HepG2 (cell line): Measurements from ENCODE around the gene ATP11C. TPM values are rescaled to one million over a fixed set of nuclear protein-coding genes. Genes with fewer than 3 reads are reported as not detected.

Experiments
- ATAC-seq: fragments of 200-7000 bp; cut with Tn5 transposase; 3 replicates; pipeline ENCODE4 v1.9.1; 2020; ENCODE audit warnings: mild to moderate bottlenecking, moderate library complexity
- BruUV-seq: library from RNA; stranded (reverse); fragments of 400-500 nt; replicated peaks from 2 replicates; lab custom pipeline; 2021; lab: Mats Ljungman, UMichigan
- CTCF ChIA-PET: fragments of 300-600 bp; formaldehyde crosslinking; extraction: SDS; loops from one replicate; lab custom pipeline; 2021; ENCODE audit warnings: low total read pairs, inconsistent platforms, low intra/inter-chr PET ratio; lab: Yijun Ruan, JAX
- POLR2A ChIA-PET: fragments of 350-600 bp; sonication (Branson Sonifier 250); formaldehyde crosslinking; loops from one replicate; lab custom pipeline; 2020; ENCODE audit warnings: antibody characterized with exemption, inconsistent platforms; lab: Yijun Ruan, JAX
- DNase-seq: peaks from one replicate; pipeline ENCODE4 v3.0.0-alpha.2; 2015; ENCODE audit warnings: low spot score
- FAIRE-seq: peaks from 3 replicates; lab custom pipeline; 2011; peaks lifted over from hg19 to GRCh38; lab: Jason Lieb, UNC
- H2AFZ ChIP-seq: one replicate; pipeline ENCODE4 v1.6.1; 2011; ENCODE audit warnings: low read length, inconsistent platforms
- H3K27ac ChIP-seq: fragments of 300-600 bp; 3 replicates; pipeline ENCODE4 v1.8.0; 2011; ENCODE audit warnings: mixed run types, mild to moderate bottlenecking, mixed read lengths, low read length, inconsistent platforms; ENCODE audit not compliant: insufficient read depth; ENCODE audit errors: extremely low read length
- H3K27me3 ChIP-seq, 2 experiments: fragments of 200-600 bp in 1 of 2; 2 replicates in 1 of 2; 3 replicates in 1 of 2; pipeline versions ENCODE4 v1.6.0 to v1.8.0; 2011; ENCODE audit warnings: low read length in 2 of 2, mild to moderate bottlenecking in 2 of 2, moderate library complexity in 2 of 2, inconsistent platforms in 1 of 2; ENCODE audit not compliant: insufficient read depth in 2 of 2, control insufficient read depth in 1 of 2
- H3K36me3 ChIP-seq, 2 experiments: fragments of 200-600 bp in 1 of 2; replicated peaks in 1 of 2; 2 replicates in 1 of 2; 3 replicates in 1 of 2; pipeline versions ENCODE4 v1.5.1 to v1.8.0; 2011; ENCODE audit warnings: low read length in 2 of 2, inconsistent platforms in 1 of 2; ENCODE audit not compliant: insufficient read depth in 2 of 2, control insufficient read depth in 1 of 2
- H3K4me1 ChIP-seq: 2 replicates; pipeline ENCODE4 v1.5.1; 2012; ENCODE audit warnings: low read length, inconsistent platforms; ENCODE audit not compliant: insufficient read depth
- H3K4me2 ChIP-seq: 2 replicates; pipeline ENCODE4 v1.6.0; 2011; ENCODE audit warnings: low read depth, low read length, inconsistent platforms
- H3K4me3 ChIP-seq, 3 experiments: fragments of 200-600 bp in 1 of 3; sonication (generic), shearing (Covaris generic) in 1 of 3; replicated peaks in 1 of 3; 2 replicates each; pipeline ENCODE4 v1.5.1; 2011 to 2016; ENCODE audit warnings: low read length in 3 of 3, inconsistent platforms in 2 of 3, low read depth in 2 of 3, mild to moderate bottlenecking in 2 of 3, control low read depth in 1 of 3, mixed read lengths in 1 of 3; ENCODE audit not compliant: insufficient read depth in 1 of 3
- H3K79me2 ChIP-seq: one replicate; pipeline ENCODE4 v1.6.1; 2011; ENCODE audit warnings: low read length, inconsistent platforms; ENCODE audit not compliant: insufficient read depth
- H3K9ac ChIP-seq: 2 replicates; pipeline ENCODE4 v1.6.0; 2011; ENCODE audit warnings: mild to moderate bottlenecking, low read depth, low read length, inconsistent platforms; ENCODE audit not compliant: insufficient read depth
- H3K9me3 ChIP-seq: 2 replicates; pipeline ENCODE4 v1.5.1; 2012; ENCODE audit warnings: mild to moderate bottlenecking, low read length
- H4K20me1 ChIP-seq: 2 replicates; pipeline ENCODE4 v1.6.0; 2011; ENCODE audit warnings: inconsistent platforms, mild to moderate bottlenecking, low read length, moderate library complexity; ENCODE audit not compliant: insufficient read depth
- FOXC1 ChIP-seq: sonication (generic); formaldehyde crosslinking; IDR thresholded peaks from 2 replicates; pipeline ENCODE4 v1.8.0; 2022; ENCODE audit warnings: mild to moderate bottlenecking, missing genetic modification reagents, borderline replicate concordance
- GATAD1 ChIP-seq: IDR thresholded peaks from 2 replicates; pipeline ENCODE4 v1.6.1; 2016; ENCODE audit warnings: missing genetic modification reagents, missing compliant biosample characterization
- MBD4 ChIP-seq: IDR thresholded peaks from 2 replicates; pipeline ENCODE4 v1.6.1; 2012; ENCODE audit warnings: low read length, inconsistent platforms, borderline replicate concordance
- MEIS1 ChIP-seq: sonication (generic); formaldehyde crosslinking; IDR thresholded peaks from 2 replicates; pipeline ENCODE4 v1.9.0; 2021; ENCODE audit warnings: mild to moderate bottlenecking, missing genetic modification reagents, moderate library complexity, borderline replicate concordance
- MXD4 ChIP-seq: IDR thresholded peaks from 2 replicates; pipeline ENCODE4 v1.6.1; 2016; ENCODE audit warnings: mild to moderate bottlenecking, missing biosample characterization, missing genetic modification reagents
- NFKBIZ ChIP-seq: IDR thresholded peaks from 2 replicates; pipeline ENCODE4 v1.6.1; 2018; ENCODE audit warnings: missing genetic modification reagents, missing compliant biosample characterization
- RFXANK ChIP-seq: IDR thresholded peaks from 2 replicates; pipeline ENCODE4 v1.6.1; 2016
- ZBTB38 ChIP-seq: sonication (generic); formaldehyde crosslinking; IDR thresholded peaks from 2 replicates; pipeline ENCODE4 v1.5.1; 2020; ENCODE audit warnings: mild to moderate bottlenecking, missing genetic modification reagents
- ZKSCAN8 ChIP-seq: IDR thresholded peaks from 2 replicates; pipeline ENCODE4 v1.6.1; 2016; ENCODE audit warnings: borderline replicate concordance, missing genetic modification reagents, missing compliant biosample characterization
- ZNF607 ChIP-seq: sonication (generic); formaldehyde crosslinking; IDR thresholded peaks from 2 replicates; pipeline ENCODE4 v1.5.1; 2020; ENCODE audit warnings: missing genetic modification reagents, mild to moderate bottlenecking, borderline replicate concordance
- WGBS: methylation state at CpG from one replicate; pipeline ENCODE4 v1.1.6; 2017; ENCODE audit warnings: low lambda C conversion rate; 5-methylcytosine and 5-hydroxymethylcytosine counted together
- in situ Hi-C: cut with HindIII; loops from 2 replicates; pipeline ENCODE4 v1.10.0; 2017; ENCODE audit warnings: low pct_unique_long_range_greater_than_20kb; ENCODE audit not compliant: extremely low pct_ligation_motif_present
- intact Hi-C: fragments of 100-400 bp; cut with micrococcal nuclease; formaldehyde crosslinking; loops from one replicate; pipeline ENCODE4 v1.10.0; 2022; ENCODE audit not compliant: unreplicated experiment
- polyA plus RNA-seq, 8 experiments: library from polyadenylated mRNA; depleted of rRNA in 3 of 8; stranded (reverse) in 7 of 8; unstranded in 1 of 8; fragments of >200 nt; fragmentation: Illumina TruSeq in 4 of 8; extraction: Trizol in 4 of 8; gene quantifications; 2 replicates each; pipeline versions ENCODE4 v1.2.1 to v1.2.3, GENCODE V29; 2011 to 2016; ENCODE audit warnings: low read depth in 4 of 8, missing spikeins in 1 of 8, mixed read lengths in 1 of 8; ENCODE audit not compliant: insufficient read depth in 1 of 8
- total RNA-seq, 5 experiments: library from RNA; depleted of rRNA; stranded (reverse); fragments of >200 nt; fragmentation: Illumina TruSeq; extraction: Trizol; gene quantifications; 2 replicates each; pipeline ENCODE4 v1.2.3, GENCODE V29; 2016; ENCODE audit warnings: low read depth in 1 of 5
- TF ChIP-seq, protein P1 (sequence below), 2 experiments: IDR thresholded peaks; 2 replicates each; pipeline ENCODE4 v1.6.1; 2011 to 2012; ENCODE audit warnings: low read length in 2 of 2, borderline replicate concordance in 1 of 2, low read depth in 1 of 2, mild to moderate bottlenecking in 1 of 2, moderate library complexity in 1 of 2
- TF ChIP-seq, protein P2 (sequence below): sonication (generic); formaldehyde crosslinking; IDR thresholded peaks from 2 replicates; pipeline ENCODE4 v1.5.0; 2020; ENCODE audit warnings: missing genetic modification reagents, mild to moderate bottlenecking, borderline replicate concordance
- TF ChIP-seq, protein P3 (sequence below): sonication (generic); formaldehyde crosslinking; IDR thresholded peaks from 2 replicates; pipeline ENCODE4 v1.8.1; 2023; ENCODE audit warnings: mild to moderate bottlenecking, missing genetic modification reagents
- TF ChIP-seq, protein P4 (sequence below): IDR thresholded peaks from 2 replicates; pipeline ENCODE4 v1.6.1; 2016

Gene ATP11C
- total and polyA plus RNA-seq, 2 of the 13 experiments (the other 11 are each of a cell fraction or from before 2014, with no cell fraction given), result 8.5 to 16.9 TPM

DNA sequence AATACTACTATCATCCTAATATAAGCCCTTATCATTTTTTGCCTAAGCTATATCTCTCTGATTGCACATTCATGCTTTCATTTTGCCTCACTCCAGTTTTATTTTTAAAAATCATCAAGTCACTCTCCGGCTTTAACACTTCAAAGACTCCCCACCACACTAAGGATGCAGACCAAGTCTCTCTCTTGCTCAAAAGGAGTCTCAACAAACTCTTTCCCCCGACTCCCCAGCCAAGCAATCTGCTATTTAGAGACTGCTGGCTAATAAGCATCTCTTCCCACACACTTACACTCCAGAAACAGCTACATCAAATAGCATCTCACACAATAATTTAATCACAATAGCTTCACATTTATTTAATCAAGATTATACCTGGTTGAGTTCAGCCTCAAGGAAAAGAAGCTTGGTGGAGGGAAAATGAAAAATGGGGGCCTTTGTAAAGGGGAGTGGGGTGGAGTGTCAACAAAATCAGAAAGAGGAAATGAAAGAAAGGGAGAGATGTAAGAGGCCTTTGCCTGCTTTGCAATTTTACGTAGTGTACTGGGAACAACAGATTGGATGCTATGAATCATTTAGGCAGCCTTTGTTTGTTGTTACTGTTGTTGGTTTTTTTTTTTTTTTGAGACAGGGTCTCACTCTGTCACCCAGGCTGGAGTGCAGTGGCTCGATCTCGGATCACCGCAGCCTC, 120.8 kb downstream of the ATP11C start:
- CTCF ChIA-PET, result no interaction called here
- intact Hi-C loops, result no loop called here

DNA sequence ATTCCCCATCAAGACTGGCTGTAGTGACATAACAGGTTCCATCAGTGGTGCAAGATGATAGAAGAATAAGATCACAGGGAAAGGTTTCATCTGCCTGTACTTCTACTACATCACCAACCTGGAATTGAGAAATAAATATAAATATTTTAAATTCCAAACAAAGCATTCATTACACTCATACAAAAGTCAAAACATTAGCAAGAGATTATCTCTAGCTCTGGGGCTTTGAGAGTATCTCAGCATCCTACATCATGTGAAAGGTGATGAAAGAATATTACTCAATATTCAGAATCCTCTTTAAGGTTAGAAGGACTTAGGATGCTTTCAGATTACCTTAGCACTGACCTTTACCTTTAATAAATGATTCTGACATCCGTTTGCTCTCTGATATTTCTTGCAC, 128.4 kb downstream of the ATP11C start:
- H3K27me3 ChIP-seq, result no peaks in the 10 kb centered on the region
- in situ Hi-C loops, result no loop called here
- DNase-seq (no peak), FAIRE-seq (no peak), ATAC-seq (no peak)
- 94% methylated on average over 1 of the region's 1 CpG for WGBS
- no peak overlapping the region for H2AFZ ChIP-seq
- no peak overlapping the region for H3K4me2 ChIP-seq
- H3K4me1 ChIP-seq, result no peaks in the 10 kb centered on the region
- no peaks in the 10 kb centered on the region for H3K9me3 ChIP-seq
- POLR2A ChIA-PET, result no interaction called here
- H4K20me1 ChIP-seq, result no peaks in the 10 kb centered on the region
- CTCF ChIA-PET, result no interaction called here
- BruUV-seq, result no TSS peak
- no peak overlapping the region for H3K4me3 ChIP-seq
- no peaks in the 10 kb centered on the region; a peak in 1 of 5 replicates for H3K36me3 ChIP-seq
- no peaks in the 10 kb centered on the region for H3K79me2 ChIP-seq
- H3K27ac ChIP-seq, result no peak overlapping the region
- no peak overlapping the region for H3K9ac ChIP-seq
- intact Hi-C loops, result no loop called here
- TF ChIP-seq ZBTB38 (CRISPR knock-in tag) (no peak), MEIS1 (CRISPR knock-in tag) (no peak), FOXC1 (no peak)
- TF ChIP-seq, protein P1, sequence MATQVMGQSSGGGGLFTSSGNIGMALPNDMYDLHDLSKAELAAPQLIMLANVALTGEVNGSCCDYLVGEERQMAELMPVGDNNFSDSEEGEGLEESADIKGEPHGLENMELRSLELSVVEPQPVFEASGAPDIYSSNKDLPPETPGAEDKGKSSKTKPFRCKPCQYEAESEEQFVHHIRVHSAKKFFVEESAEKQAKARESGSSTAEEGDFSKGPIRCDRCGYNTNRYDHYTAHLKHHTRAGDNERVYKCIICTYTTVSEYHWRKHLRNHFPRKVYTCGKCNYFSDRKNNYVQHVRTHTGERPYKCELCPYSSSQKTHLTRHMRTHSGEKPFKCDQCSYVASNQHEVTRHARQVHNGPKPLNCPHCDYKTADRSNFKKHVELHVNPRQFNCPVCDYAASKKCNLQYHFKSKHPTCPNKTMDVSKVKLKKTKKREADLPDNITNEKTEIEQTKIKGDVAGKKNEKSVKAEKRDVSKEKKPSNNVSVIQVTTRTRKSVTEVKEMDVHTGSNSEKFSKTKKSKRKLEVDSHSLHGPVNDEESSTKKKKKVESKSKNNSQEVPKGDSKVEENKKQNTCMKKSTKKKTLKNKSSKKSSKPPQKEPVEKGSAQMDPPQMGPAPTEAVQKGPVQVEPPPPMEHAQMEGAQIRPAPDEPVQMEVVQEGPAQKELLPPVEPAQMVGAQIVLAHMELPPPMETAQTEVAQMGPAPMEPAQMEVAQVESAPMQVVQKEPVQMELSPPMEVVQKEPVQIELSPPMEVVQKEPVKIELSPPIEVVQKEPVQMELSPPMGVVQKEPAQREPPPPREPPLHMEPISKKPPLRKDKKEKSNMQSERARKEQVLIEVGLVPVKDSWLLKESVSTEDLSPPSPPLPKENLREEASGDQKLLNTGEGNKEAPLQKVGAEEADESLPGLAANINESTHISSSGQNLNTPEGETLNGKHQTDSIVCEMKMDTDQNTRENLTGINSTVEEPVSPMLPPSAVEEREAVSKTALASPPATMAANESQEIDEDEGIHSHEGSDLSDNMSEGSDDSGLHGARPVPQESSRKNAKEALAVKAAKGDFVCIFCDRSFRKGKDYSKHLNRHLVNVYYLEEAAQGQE (IDR thresholded peaks at IDR 0.05; ENCODE audit: borderline replicate concordance in 1 of 2, low read depth in 1 of 2, low read length in 2 of 2), result no peak
- TF ChIP-seq, protein P2, sequence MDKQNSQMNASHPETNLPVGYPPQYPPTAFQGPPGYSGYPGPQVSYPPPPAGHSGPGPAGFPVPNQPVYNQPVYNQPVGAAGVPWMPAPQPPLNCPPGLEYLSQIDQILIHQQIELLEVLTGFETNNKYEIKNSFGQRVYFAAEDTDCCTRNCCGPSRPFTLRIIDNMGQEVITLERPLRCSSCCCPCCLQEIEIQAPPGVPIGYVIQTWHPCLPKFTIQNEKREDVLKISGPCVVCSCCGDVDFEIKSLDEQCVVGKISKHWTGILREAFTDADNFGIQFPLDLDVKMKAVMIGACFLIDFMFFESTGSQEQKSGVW (CRISPR knock-in tag), result no peak

More for the DNA sequence above, 120.8 kb downstream of the ATP11C start:
- no peak overlapping the region for H3K9ac ChIP-seq
- 97% methylated on average over 6 of the region's 6 CpGs for WGBS
- no peak for ATAC-seq
- H3K4me2 ChIP-seq, result no peak overlapping the region
- no TSS peak for BruUV-seq
- H3K27ac ChIP-seq, result no peak overlapping the region
- H2AFZ ChIP-seq, result no peak overlapping the region
- no peak for FAIRE-seq
- no peak for TF ChIP-seq GATAD1 (CRISPR knock-in tag)
- no peak for TF ChIP-seq NFKBIZ (CRISPR knock-in tag)
- TF ChIP-seq MXD4 (CRISPR knock-in tag), result no peak
- TF ChIP-seq ZKSCAN8, result no peak
- TF ChIP-seq, protein P3, sequence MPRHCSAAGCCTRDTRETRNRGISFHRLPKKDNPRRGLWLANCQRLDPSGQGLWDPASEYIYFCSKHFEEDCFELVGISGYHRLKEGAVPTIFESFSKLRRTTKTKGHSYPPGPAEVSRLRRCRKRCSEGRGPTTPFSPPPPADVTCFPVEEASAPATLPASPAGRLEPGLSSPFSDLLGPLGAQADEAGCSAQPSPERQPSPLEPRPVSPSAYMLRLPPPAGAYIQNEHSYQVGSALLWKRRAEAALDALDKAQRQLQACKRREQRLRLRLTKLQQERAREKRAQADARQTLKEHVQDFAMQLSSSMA (CRISPR knock-in tag), result no peak
- TF ChIP-seq RFXANK, result no peak
- no peak for TF ChIP-seq MBD4
- TF ChIP-seq, protein P4, sequence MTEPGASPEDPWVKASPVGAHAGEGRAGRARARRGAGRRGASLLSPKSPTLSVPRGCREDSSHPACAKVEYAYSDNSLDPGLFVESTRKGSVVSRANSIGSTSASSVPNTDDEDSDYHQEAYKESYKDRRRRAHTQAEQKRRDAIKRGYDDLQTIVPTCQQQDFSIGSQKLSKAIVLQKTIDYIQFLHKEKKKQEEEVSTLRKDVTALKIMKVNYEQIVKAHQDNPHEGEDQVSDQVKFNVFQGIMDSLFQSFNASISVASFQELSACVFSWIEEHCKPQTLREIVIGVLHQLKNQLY (CRISPR knock-in tag), result no peak
- TF ChIP-seq ZNF607, result no peak
- no peaks in the 10 kb centered on the region for H3K79me2 ChIP-seq
- H3K4me3 ChIP-seq, result no peak overlapping the region
- no peak for DNase-seq
- H3K9me3 ChIP-seq, result no peaks in the 10 kb centered on the region
- POLR2A ChIA-PET, result no interaction called here
- no peaks in the 10 kb centered on the region for H3K36me3 ChIP-seq
- in situ Hi-C loops, result no loop called here
- H4K20me1 ChIP-seq, result no peaks in the 10 kb centered on the region
- no peaks in the 10 kb centered on the region for H3K4me1 ChIP-seq
- no peaks in the 10 kb centered on the region for H3K27me3 ChIP-seq
